ENCODE results near the gene PKIG.
"Not testable (repeated sequence)": the region's sequence is repeated elsewhere in the genome, so short reads cannot be mapped to it uniquely, and the experiment has no call there.

PKIG gene

GRCh38 chr20:44571362-44571988 is 10.9 kb upstream of the PKIG start:
- no peak for DNase-seq

GRCh38 chr20:44572551-44573500 is 9.6 kb upstream of the PKIG start:
- peak in 45 of 51 donors; percentile 8 to 81 (median 52) for DNase-seq

- no peak for DNase-seq
Observed at GRCh38 chr20:44573501-44573869, 8.9 kb upstream of the PKIG start.

GRCh38 chr20:44574372-44574771 is 8.0 kb upstream of the PKIG start:
- DNase-seq, result no peak

GRCh38 chr20:44576297-44576696 is 6.1 kb upstream of the PKIG start:
- no peak for DNase-seq

- DNase-seq, result peak in 1 of 51 donors; percentile 31
Observed at GRCh38 chr20:44579313-44580081, 2.9 kb upstream of the PKIG start.

GRCh38 chr20:44580581-44581268 is 1.7 kb upstream of the PKIG start:
- no peak for DNase-seq

- no peak for DNase-seq
Observed at GRCh38 chr20:44581515-44581914, 864 bp upstream of the PKIG start.

- DNase-seq, result no peak
Observed at GRCh38 chr20:44583157-44583556, 778 bp downstream of the PKIG start.

- DNase-seq, result no peak
Observed at GRCh38 chr20:44584162-44584561, 1.8 kb downstream of the PKIG start.

- no peak for DNase-seq
Observed at GRCh38 chr20:44585057-44585963, 2.9 kb downstream of the PKIG start.

- no peak for DNase-seq
Observed at GRCh38 chr20:44586289-44586911, 4.0 kb downstream of the PKIG start.

GRCh38 chr20:44587035-44587980 is 4.9 kb downstream of the PKIG start:
- DNase-seq, result no peak

GRCh38 chr20:44588321-44588720 is 5.9 kb downstream of the PKIG start:
- not testable (repeated sequence) for DNase-seq

GRCh38 chr20:44589537-44589936 is 7.2 kb downstream of the PKIG start:
- no peak for DNase-seq

GRCh38 chr20:44590980-44591778 is 8.8 kb downstream of the PKIG start:
- no peak for DNase-seq

GRCh38 chr20:44592366-44592765 is 10.0 kb downstream of the PKIG start:
- DNase-seq, result no peak

- DNase-seq, result no peak
Observed at GRCh38 chr20:44593751-44594150, 11.4 kb downstream of the PKIG start.
